Activated CD4-positive, CD25-positive, alpha-beta regulatory T cell treated with anti-CD3 and anti-CD28 coated beads, Interleukin-2, amount 50 U/mL, for 24 hours (primary cell): ENCODE measurements around the gene MYH9.
A peak's percentile ranks its signal among the peaks of the same experiment; 100 is the strongest.
"Not testable (repeated sequence)": the region's sequence is repeated elsewhere in the genome, so short reads cannot be mapped to it uniquely, and the experiment has no call there.

ENCODE experiments used
- ATAC-seq, 2 donors: fragments of 150-1000 bp; cut with Tn5 transposase; one replicate each; pipeline ENCODE4 v1.10.0; 2021; ENCODE audit warnings: mild to moderate bottlenecking in 1 of 2, moderate library complexity in 1 of 2

Gene MYH9

DNA sequence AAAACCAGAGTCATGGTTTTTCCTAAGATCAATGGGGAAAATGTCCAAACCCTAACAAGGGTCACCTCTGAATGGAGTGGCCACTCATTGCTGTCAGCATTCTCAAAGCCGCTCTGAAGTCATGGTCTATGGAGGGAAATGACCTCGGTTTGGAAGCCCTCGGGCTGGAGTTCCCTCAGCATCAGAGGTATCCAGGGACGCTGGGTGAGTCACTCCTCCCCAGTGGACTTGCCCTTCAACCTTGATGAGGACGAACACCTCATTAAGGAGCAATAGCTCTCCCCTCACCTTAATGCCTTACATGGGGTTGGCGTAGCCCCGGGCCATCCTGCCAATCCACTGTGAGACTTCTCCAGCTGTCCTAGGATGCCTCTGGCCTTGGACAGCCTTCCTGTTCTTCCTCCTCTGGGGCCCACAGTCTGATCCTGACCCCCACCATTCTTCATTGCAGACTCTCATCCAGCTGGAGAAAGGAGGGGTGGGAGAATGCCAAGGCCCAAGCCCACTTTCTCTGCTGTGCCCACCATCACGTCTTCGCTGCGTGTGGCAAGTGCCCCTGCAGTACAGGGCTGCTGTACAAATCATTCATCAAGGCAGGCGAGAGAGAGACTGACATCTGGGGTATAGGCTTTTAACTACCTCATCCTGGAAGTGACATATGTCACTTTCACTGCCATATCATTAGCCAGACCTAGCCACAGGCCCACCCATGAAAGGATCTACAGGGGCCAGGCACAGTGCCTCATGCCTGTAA lies 25.4 kb upstream of the MYH9 start:
- ATAC-seq: no peak

GRCh38 chr22:36411589-36412258 lies 24.0 kb upstream of the MYH9 start:
- ATAC-seq: peak; percentile 15 to 37

GRCh38 chr22:36409911-36410756 lies 22.4 kb upstream of the MYH9 start:
- ATAC-seq: peak; percentile 76 to 80

GRCh38 chr22:36409554-36409910 lies 21.8 kb upstream of the MYH9 start:
- ATAC-seq: not testable (repeated sequence)

GRCh38 chr22:36409056-36409455 lies 21.3 kb upstream of the MYH9 start:
- no peak for ATAC-seq

DNA sequence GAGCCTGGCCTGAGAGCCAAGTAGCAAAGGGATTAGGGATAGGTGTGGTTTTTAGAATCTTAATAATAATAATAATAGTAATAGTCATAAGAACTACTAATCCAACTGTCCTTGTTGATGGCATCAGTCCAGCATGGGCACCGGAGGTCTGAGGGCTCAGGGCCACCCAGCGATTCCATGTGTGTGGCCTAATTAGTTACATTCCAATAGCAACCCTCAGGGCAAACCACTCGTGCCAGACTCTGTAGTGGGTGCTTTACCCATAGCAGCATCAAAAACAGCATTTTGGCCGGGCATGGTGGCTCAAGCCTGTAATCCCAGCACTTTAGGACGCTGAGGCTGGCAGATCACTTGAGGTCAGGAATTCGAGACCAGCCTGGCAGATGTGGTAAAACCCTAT lies 19.0 kb upstream of the MYH9 start:
- no peak for ATAC-seq

GRCh38 chr22:36405671-36406538 lies 18.1 kb upstream of the MYH9 start:
- ATAC-seq: peak; percentile 29 to 46

- peak; percentile 44 to 65 for ATAC-seq
Measured at GRCh38 chr22:36405221-36405661, 17.5 kb upstream of the MYH9 start.

- ATAC-seq: no peak
Measured at GRCh38 chr22:36404446-36404845, 16.7 kb upstream of the MYH9 start.

DNA sequence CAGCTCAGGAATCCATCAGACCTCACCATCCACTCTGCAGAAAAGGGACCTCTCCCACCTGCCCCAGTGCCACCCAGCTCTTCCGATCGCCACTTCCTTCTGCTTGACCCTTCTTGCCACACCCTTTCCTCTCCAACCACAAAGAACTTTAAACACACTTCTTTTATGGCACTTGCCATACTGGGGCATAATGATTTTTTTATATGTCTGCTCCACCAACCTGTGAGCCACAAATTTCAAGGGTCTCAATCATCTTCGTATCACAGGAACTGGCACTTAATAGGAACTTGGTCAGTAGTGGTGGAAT lies 11.7 kb upstream of the MYH9 start:
- no peak for ATAC-seq

DNA sequence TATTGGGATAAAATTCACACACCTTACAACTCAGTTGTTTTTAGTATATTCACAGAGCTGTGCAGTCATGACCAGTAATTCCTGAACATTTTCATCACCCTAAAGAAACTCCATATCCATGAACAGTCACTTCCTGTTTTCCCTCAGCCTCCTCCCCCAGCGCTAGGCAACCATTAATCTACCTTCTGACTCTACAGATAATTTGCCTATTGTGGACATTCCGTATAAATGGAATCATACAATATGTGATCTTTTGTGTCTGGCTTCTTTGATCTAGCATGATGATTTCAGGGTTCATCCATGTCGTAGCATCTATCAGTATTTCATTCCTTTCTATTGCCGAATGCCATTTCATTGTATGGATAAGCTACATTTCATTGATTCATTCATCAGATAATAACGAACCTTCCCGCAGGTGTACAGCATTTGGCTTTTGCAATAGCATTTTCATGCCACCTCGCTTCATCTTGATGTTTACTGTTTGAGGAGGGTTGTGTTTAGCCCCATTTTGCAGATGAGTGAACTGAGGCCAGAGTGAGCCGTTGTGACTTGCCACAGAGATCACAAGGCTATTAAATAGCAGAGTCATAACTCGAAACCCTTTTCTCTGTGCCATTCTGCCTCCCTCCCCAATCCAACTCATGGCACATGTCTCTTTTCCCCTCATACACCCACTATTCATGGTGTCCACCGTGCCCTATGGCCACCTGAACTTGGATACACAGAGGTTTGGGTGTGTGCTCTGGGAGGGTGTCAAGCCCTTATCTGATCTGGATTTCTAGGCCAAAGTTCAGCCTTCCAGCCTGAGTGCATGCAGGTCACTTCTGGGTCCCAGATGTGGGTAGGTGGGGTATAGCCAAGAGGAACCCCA lies 11.1 kb upstream of the MYH9 start:
- no peak for ATAC-seq

GRCh38 chr22:36397131-36398093 lies 9.6 kb upstream of the MYH9 start:
- no peak for ATAC-seq

DNA sequence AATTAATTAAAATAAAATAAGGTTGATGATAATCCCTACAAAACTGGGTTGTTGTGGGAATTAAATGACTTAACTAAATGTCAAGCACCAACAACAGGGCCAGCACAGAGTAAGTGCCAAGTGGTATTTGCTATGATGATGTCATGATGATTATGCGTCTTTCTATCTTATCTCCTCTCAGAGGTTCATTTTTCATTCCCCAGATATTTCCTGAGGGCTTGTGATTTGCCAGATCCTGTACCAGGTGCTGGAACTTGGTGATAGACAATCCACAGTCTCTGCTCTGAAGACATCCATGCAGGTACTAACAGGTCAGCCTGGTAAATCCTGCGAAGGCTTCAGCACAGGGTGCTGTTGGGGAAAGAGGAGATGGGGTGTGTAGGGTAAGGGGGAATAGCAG lies 8.1 kb upstream of the MYH9 start:
- ATAC-seq: no peak

DNA sequence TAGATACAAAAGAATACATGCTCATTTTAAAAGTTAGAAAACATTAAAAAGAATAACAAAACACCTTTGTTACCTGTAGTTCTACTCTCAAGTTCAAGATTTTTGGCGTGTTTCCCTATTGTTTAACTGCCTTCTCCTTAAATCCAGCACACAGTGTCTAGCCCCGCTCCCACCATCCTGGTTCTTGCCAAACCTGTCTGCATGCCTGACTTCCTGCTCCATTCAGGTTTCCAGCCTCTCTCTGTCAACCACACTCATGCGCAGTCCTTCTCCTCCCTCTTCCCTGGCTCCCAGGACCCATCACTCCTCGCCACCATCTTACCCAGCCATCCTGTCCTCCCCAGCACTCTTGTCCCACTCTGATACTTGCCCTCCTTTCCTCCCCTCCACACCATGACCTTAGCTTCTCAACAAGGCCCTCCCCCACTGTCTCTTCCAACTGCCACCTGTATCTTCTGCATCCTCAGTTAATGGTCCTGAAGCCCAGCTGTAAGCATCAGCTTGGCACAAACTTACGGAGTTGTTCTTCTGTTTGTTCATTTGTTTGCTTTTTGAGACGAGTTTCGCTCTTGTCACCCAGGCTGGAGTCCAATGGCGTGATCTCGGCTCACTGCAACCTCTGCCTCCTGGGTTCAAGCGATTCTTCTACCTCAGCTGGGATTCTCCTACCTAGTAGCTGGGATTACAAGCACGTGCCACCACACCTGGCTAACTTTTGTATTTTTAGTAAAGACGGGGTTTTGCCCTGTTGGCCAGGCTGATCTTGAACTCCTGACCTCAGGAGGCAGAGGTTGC lies 7.5 kb upstream of the MYH9 start:
- ATAC-seq: no peak

GRCh38 chr22:36391638-36392037 lies 3.9 kb upstream of the MYH9 start:
- ATAC-seq: no peak

- ATAC-seq: not testable (repeated sequence)
Measured at GRCh38 chr22:36389122-36389521, 1.4 kb upstream of the MYH9 start.

- peak; percentile 2 to 7 for ATAC-seq
Measured at GRCh38 chr22:36387709-36387958, 133 bp downstream of the MYH9 start.

DNA sequence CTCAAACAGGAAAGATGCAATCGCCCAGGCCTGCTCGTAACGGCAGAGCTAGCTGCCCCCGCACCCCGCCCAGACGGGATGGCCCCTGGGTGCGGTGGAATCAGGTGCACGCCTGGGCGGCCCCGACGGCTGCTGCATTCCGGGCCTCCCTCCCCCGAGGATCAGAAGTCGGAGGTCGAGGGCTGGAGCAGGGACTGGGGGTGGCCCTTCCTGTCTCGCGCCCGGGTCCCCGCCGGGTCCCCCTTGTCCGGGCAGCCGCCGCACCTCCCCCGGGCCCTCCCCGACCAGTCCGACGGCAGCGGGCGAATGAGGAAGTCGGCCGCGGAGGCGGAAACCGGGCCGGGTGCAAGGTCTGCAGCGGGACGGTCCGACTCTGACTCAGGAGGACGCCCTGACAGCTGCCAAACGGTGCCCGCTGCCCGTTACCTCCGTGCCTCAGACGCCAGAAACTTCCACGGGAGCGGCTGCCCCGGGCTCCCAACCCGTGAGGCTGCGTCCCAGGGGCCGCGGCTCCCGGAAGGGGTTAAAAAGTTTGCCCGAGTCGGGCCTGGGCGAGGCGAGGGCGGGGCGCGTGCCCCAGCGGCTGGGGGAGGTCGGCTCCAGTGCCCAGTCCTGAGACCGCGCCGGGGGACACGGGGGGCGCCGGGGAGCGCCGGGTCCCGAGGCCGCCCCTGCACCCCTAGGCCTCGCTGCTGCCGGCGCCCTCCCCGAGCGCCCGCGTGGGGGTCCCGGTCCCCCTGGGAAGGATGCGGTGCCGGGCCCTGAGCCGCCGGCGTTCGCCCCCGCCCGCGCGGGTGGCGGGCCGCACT lies 663 bp downstream of the MYH9 start:
- ATAC-seq: peak in 1 of 2 donors; percentile 2

GRCh38 chr22:36386351-36386899 lies 1.3 kb downstream of the MYH9 start:
- peak; percentile 4 to 5 for ATAC-seq
